Fibroblast of skin of scalp (primary cell): ENCODE measurements around the gene MEIS1.
A peak's percentile ranks its signal among the peaks of the same experiment; 100 is the strongest.
"Not testable (repeated sequence)": the region's sequence is repeated elsewhere in the genome, so short reads cannot be mapped to it uniquely, and the experiment has no call there.

Experiments used
- DNase-seq: peaks from one replicate; pipeline ENCODE4 v3.0.0-alpha.2; 2013

Gene MEIS1

DNA sequence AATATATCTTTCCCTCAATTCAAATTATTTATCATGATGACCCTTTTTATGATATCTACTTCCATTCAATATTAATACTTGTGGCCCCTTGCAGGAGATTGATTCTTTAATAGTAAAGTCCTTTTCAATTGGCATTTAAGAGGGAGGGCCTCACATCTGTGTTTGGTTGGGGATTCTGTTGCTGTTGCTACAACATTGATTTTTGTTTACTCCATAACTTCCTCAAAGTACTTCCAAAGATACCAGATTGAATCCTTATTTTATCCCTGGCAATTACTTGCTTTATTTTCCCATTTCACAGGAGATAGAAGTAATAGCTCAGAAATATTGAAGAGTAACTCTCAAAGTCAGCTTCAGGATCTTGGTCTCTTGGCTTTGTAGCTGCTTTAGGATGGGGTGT is 32.8 kb downstream of the MEIS1 start:
- DNase-seq = no peak

DNA sequence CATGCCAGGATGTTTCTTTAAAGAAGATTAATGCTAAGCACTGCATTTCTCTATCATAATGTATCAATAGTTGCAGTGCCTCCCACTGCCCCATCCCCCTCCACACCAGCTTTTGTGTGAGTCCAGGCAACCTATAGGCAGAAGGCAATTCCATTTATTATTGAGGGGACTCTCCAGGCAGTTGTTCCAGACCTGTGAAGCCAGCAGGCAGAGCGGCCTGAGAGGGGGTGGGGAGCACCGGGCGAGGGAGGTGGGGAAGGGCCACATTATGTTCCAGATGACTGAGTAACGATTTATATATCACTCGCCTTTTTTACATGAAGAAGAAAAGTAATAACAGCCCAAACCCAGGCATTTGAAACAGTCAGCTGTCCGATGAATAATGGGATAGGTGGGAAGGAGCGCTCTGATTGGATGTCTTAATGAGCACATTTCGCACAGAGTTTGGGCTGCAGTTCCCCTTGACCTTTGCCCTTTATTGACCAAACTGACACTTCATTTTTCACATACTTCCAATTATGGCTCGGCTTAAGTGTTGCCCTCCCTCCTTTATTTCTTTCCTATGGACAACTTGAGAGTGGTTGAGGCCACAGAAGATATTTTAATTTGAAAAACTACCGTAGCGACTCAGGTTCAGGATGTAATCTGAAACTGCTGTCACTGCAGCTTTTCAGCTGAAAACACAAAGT is 34.4 kb downstream of the MEIS1 start:
- no peak for DNase-seq

DNA sequence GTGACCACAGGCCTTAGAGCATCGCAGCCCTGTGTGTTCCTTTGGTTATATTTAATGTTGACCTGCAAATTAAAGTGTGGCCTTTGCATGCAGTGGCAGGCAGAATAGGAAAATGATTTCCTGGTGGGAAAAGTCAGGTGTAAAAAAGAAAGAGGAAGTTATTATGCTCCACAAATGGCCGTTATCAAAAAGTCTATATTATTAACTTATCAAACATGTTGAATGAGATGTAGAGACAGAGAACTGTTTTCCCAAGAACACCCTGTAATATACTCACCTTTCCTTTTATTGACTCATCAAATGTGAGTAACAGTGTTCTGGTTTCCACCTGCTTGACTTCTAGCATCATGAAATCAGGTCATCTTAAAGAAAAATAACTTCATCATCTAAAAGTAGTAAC is 35.3 kb downstream of the MEIS1 start:
- no peak for DNase-seq

DNA sequence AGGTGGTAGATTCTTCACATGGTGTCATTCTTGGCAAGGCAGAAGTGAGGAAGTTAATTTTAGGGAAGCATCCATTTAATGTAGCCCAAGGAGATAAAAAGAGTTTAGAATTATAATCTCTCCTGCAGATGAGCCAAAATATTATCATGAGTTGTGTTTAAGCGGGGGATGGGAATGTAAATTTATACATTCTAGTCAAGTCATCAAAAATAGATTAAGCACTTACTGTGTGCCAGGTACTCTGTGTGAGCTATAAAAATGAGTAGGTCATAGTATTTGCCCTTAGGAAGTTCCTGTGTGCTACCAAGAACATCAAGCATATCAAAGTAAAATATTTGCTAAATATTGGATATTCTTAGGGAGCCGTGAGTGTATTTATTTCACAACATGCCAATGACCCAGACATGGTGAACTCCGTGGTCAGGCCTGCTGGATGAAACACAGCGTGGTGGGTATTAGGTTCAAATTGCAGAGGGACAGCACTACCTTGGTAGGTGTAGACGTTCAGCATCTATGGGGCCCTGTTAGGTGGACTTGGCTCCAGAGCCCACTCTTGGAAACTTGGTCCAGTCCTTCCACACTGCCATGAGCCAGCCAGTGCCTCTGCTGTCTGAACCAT is 37.4 kb downstream of the MEIS1 start:
- DNase-seq = no peak

DNA sequence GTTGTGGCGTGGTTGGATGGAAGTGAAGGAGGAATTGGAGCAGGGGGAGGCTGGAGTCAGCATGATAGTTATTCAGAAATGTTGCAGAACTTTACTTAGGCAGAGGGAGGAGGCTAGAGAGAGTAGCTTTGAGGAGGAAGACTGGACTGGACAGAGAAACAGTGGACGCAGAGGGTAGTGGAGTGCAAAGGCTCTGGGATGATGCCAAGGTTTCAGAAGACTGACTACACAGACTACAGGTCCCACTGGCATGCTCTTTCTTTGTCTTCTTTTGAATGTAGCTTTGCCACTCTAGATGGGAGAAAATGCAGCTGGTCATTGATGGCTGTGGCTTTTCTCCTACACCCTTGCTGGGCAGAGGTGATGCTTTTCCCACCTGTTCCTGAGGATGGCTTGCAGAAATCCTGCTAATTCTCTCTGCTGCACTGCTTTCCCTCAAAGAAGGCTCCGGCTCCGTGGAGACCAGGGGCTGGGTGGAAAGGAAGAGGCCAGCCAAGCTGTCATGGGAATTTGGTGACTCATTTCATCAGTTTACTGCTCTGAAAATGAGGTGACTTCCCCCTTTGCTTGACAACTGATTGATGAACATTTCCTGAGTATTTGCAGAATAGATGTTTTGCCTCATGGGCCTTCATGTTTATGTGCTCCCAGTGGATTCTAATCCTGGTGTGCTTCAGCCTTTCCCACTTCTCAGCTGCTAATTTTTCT is 42.4 kb downstream of the MEIS1 start:
- DNase-seq = no peak

DNA sequence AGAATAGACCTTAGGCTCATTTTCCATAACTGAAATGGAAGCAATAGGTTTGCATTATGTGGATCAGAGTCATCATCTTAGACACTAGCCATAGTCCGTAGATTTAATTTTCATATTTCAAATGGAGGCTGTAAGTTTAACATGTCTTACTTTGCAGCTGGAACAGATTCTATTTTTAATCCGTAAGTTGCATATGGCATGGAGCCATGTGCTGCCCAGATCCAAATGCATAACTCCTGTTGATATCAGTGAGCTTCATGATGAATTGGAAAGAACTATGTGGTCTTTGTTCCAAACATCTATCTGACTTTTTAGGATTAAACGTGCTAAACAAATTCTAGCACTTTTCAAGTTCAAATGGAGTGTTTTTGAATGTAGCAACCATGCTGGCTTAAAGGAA is 43.4 kb downstream of the MEIS1 start:
- no peak for DNase-seq

DNA sequence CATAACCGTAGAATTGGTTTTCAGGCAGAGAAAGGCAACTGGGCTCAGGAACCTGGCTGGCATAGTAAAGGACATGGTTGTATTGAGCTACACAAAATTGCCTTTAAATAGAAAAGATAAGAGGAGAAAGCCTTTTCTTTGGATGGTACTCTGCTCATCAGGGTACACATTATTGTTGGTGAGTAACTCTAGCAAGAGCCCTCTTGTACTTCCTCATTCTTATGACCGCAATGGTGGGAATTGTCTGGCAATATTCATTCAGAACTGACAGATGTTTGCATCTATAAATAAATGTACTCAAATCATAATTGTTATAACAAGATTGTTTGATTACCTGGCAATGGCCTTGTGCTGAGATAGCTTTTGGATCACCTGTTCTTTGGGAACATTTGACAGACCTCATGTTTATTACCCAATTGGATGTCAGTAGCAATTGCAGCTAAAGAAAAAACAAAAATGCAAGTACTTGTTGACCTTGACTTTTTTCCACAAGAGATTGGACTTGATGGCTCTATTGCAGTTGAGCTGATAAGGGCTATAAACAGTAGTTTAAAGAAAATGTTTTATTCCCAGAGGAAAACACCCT is 43.9 kb downstream of the MEIS1 start:
- DNase-seq = no peak

DNA sequence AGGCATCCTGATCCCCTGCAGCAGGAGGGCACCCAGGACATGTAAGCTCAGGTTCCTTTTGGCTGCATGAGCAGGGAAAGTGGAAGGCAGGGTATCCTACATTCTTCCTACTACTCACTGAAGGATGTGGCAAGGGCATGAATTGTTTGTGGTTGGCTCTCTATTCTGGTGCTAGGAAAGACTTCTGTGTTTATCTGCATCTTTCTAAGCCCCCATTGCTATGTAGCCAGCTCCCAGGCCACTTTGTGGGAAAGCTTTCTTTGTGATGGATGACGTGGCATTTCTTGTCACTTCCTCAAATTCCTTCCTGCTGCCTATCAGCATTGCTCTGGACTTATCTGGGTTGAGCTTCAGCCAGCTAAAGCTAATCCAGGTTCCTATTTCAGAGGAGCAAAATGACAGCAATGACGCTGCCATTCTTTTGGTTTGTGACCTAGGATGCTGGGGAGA is 46.2 kb downstream of the MEIS1 start:
- DNase-seq = peak; percentile 58

DNA sequence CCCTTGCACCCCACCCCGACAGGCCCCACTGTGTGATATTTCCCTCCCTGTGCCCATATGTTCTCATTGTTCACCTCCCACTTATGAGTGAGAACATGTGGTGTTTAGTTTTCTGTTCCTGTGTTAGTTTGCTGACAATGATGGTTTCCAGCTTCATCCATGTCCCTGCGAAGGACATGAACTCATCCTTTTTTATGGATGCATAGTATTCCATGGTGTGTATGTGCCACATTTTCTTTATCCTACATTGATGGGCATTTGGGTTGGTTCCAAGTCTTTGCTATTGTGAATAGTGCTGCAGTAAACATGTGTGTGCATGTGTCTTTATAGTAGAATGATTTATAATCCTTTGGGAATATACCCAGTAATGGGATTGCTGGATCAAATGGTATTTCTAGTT is 50.3 kb downstream of the MEIS1 start:
- DNase-seq = not testable (repeated sequence)

DNA sequence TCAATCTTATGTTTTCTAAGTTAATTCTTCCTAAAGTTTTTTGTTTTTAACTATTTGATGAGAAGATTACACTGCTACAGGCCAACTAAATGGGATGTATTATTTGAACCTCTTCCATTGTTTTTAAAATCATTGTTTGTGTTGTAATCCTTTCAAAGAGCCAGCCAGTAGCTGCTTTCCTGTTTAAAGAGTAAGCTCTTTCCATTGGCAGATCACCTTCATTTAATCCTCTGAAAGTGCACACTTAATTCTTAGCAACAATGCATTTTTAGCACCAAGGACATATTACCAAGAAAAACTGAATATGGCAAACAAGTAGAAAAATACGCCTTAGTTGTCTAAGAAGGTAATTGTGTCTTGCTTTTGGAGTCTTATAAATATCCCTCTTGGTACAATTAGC is 54.0 kb downstream of the MEIS1 start:
- DNase-seq = no peak

DNA sequence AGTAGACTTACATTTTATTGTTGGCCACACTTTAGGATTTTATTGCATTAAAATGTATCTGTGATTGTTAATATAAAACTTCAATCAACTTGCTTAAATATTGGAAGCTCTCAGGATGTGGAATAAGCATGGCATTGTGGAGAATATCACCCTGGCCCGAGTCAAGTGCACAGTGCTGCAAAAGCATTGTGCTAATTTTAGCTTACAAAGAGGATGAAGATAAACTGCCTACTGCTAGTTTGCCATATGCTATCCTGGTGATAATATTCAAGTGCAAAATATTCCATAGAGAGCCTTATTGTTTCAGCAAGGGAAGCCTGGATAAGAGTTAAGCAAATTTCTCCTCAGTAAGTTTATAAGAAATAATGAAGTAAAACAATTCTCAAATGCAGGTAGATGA is 54.5 kb downstream of the MEIS1 start:
- no peak for DNase-seq

DNA sequence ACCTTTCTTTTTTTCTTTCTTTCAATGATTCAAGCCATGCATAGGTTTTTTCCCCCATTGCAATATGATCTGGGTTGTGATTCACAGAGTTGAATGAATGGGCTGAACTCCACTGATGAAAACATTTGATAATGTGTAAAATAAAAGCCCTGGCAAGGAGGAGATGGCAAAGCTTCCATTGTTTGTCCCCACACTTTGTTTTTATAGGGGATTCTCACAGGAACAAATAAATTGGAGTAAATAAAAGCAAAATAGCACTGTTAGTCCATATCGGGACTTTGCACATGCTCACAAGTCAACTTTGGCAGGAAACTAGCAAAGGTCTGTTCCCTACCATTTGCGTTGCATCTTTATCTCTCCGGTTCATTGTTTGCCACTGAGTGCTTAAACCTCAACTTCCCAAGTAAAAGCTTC is 55.7 kb downstream of the MEIS1 start:
- DNase-seq = no peak

DNA sequence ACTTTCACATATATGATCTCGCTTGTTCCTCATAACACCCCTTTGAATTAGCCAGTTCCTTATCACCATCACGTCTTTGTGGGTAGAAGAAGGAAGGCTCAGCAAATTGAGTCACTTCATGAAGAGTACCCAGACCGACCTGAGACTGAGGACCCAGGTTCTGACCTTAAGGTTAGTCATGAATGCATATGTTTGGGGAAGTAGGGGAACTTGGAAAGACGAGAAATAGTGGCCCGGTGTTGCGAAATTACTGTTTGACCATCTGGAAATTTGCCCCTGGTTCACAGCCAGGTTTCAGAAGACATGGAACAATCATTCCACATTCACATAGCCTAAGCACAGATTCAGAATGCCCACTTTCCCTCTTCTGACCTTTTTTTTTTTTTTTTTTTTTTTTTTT is 59.8 kb downstream of the MEIS1 start:
- peak; percentile 40 for DNase-seq

DNA sequence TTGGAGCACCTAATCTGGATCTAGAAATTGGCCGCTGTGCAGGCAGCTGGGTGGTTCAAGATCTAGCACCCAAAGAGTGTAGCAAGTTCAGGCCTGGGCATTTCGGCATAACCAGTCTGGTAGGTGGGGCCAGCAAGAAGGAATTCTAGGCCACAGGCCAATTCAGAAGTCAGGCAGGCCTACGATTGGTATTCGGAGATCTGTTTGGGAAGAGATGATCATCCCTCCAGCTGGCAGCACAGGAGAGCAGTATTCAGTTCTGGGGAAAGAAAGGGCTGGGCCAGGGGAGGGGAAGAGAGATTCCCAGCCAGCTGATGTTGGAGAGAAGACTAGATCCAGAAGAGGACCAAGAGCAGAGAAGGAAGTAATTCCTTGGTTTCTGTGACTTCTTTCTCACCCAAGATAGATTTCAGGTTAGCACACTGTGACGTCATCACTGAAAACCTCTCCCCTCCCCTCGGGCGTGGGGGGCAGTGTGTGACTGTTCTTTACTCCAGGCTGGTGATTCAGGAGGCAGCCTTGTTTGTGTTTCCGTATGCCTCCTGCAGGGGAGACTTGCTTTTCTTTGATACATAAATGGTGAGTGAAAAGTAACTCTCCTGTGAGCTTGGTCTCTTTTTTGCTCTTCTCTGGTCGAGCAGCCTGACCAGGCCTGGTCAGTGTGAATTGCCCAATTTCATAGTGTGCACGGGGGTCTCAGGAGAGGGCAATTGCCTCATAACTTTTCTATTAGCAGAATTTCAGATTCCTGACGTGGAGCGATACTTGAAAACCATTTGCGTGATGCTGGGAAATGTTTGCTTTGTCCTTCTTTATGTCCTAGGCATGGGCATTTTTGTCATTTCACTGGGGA is 61.1 kb downstream of the MEIS1 start:
- peak; percentile 82 for DNase-seq

DNA sequence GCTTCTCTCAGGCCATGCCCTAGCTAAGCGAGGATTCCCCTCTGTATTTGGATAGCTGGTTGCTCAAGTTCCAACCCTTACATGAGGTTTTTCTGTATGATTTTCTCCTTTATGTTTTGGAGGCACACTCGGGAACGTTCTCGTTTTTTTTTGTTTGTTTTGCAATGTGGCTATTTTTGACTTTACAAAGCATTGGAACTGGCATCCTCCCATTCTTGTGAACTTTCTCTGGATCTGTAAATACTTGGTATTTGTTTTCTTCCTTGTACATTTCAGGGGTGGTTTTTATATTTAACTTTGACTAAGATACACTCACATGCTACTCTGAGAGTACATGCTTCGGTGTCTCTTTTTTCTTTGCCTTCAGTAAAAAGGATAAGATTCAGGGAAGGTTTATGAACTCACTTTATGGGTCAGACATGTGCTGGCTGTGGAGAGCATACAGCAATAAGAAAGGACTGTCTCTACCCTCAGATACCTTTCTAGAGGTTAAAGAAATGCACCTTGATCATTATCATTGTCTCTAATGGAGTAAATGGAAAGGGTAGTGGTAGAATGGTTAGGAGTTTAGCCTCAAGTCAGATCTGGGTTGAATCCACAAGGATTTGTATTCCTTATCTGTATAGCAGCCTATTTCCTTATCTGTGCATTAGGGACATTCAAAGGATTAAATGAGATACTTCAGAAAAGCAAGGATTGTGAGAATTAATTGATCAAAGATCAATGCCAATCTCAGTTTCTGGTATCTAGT is 61.9 kb downstream of the MEIS1 start:
- no peak for DNase-seq

DNA sequence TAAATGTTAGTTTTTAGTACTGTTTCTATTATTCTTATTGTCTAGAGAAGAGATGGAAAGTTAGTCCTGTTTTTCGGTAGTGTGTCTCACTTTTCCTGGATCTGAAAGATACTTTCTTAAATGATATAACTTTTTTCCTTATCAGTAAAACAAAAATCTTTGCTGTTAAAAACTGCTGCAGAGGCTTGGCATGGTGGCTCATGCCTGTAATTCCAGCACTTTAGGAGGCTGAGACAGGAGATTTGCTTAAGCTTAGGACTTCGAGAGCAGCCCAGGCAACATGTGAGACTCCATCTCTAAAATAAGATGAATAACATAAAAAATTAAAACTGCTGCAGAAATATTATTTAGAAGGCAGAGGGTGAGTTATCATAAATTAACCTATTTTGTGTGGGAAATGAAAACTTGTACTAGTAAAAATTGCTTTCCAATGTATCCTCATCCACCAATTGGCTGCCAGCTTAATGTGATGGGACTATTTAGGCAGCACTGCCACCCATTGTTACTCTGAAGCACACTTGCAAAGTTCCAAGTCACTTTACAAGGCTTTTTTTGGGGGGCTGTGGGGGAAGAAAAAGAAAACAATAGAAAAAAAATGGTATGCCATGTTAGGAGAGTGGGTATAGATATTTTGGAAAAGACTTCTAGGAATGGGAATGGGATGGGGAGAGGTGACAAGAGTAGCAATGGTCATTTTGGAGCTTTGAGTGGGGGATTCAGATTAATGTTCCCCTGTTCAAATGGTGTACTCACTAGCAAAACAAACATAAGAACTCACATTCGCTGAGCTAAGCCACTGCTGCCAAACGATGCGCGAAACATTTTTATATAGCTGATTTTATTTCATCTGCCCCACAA is 62.7 kb downstream of the MEIS1 start:
- no peak for DNase-seq

DNA sequence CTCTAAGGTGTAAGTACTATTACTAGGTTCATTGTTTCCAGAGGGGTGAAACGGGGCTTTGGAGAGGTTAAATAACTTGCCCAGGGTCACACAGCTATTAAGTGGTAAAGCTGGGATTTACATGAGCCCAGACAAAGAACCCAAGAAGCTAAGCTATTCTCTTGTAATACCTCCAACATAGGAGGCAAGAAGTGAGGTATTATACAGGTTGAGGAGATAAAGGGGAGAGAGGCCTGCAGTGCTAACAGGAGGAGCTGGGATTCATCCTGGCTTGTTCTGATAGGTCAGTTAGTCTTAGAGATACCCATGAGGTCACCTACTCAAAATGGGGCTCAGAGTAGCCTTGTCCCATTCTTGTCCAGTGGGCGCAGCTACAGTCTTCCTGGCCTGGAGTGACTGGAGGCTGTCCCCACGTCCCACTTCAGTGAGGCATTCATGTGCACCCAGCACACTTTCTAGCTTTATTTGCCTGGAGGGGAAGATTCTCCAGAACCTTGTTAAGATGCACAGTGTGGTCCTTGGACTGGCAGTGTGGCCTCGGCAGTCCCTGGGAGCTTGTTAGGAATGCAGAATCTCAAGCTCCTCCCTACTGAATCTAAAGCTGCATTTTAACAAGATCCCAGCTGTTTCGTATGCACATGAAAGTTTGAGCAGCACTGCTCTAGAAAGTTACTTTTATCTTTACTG is 63.5 kb downstream of the MEIS1 start:
- no peak for DNase-seq

DNA sequence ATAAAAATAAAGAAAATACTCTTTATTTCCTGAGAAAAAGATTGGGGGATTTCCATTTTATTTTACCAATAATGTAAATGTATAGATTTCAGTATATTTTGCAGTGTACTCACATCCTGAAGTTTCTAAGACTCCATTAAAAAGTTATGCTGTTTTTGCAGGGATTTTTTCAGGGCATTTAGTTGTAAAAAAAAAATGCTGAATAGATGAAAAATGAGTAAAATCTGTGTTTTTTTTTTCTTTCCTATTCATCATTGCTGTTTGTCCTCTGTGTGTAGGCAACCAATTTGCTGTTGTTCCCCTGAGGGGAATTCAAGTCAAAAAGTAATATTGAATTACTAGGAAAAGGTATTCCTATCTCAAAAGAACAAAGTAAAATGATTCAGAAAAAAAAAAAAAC is 66.3 kb downstream of the MEIS1 start:
- DNase-seq = no peak

DNA sequence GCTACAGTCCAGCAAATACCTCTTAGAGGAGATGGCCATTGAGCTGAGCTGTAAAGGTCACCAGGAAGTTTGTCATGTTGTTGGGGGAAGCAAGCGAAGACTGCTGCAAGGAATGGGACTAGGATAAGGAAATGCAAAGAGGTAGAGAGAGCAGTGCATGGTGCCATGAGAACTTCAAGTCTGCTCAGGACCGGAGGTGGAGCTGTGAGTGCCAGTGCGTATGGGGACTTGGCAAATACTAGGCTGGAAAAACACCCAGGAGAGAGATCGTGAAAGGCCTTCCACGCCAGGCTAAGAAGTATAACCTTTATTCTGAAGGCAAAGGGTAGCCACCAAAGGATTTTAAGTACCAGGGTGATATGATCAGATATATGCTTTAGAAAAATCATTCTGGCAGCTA is 71.3 kb downstream of the MEIS1 start:
- no peak for DNase-seq

DNA sequence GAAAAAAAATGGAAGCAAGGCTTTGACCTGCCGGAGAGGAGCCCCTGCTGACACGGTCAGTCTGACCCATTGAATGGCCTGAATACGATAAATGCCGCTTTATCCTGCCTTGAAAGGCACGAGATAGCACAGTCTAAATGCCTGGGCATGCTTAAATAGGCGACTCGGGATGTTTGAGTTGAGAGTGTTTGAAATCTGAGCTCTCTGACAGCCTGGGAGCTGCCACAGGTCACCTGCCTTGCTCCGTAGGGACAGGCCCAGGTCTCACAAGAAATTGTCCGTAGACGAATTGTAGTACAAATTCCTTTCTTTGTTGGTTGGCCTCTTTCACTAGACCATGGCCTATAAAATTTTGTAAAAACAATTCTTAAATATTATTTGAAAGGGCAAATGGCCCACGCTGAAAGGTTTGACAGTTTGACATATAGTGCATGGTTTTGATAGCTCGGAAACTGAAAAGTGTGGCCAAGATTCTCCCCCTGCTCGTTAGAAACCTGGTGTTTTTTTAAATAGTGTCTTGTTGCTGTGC is 72.8 kb downstream of the MEIS1 start:
- DNase-seq = no peak
